ENCODE results near the gene DOCK2. TPM values are rescaled to one million over a fixed set of nuclear protein-coding genes. Genes with fewer than 3 reads are reported as not detected.

Gene DOCK2
- total RNA-seq, 4 donors from 2014 or later: 0.32 to 5.3 (median 2.7) TPM

- DNase-seq: no peak
- in situ Hi-C loops (cut with MboI; ENCODE audit: low sequenced_read_pairs in 4 of 4): no loop called here
- H3K27me3 ChIP-seq: peaks cover 4 to 7% (median 6%) of the 10 kb centered on the region in 3 donors
- no peaks in the 10 kb centered on the region for H3K4me1 ChIP-seq
- no peak overlapping the region for H3K27ac ChIP-seq
- no peaks in the 10 kb centered on the region for H3K36me3 ChIP-seq
- no peaks in the 10 kb centered on the region for H3K9me3 ChIP-seq
- H3K4me3 ChIP-seq: peak overlapping the region in 2 of 4 donors; percentile 13 to 40
- no peak for ATAC-seq
- intact Hi-C loops (cut with DNase I; ENCODE audit: low total_unique reads): no loop called here
- TF ChIP-seq CTCF (IDR thresholded peaks at IDR 0.05 in 4 of 5, conservative IDR thresholded peaks at IDR 0.05 in 1 of 5) (no peak), POLR2A (IDR thresholded peaks at IDR 0.05) (no peak)
Observed at GRCh38 chr5:169637549-169638121, 560 bp downstream of the DOCK2 start.

- Histone ChIP-seq H3K4me1 (no peaks in the 10 kb centered on the region), H3K36me3 (no peaks in the 10 kb centered on the region), H3K27me3 (peaks cover 4 to 7% (median 6%) of the 10 kb centered on the region in 3 donors), H3K27ac (no peak overlapping the region), H3K4me3 (no peak overlapping the region), H3K9me3 (no peaks in the 10 kb centered on the region)
- TF ChIP-seq CTCF (IDR thresholded peaks at IDR 0.05 in 4 of 5, conservative IDR thresholded peaks at IDR 0.05 in 1 of 5) (no peak), POLR2A (IDR thresholded peaks at IDR 0.05) (no peak)
- intact Hi-C loops (cut with DNase I; ENCODE audit: low total_unique reads): no loop called here
- DNase-seq: no peak
- in situ Hi-C loops (cut with MboI; ENCODE audit: low sequenced_read_pairs in 4 of 4): no loop called here
- ATAC-seq: no peak
Observed at GRCh38 chr5:169641253-169641652, 4.2 kb downstream of the DOCK2 start.

GRCh38 chr5:169646856-169647255 lies 9.8 kb downstream of the DOCK2 start:
- no peaks in the 10 kb centered on the region for H3K27me3 ChIP-seq
- no peak overlapping the region for H3K27ac ChIP-seq
- no peaks in the 10 kb centered on the region for H3K36me3 ChIP-seq
- intact Hi-C loops (cut with DNase I; ENCODE audit: low total_unique reads): no loop called here
- H3K4me1 ChIP-seq: no peaks in the 10 kb centered on the region
- H3K4me3 ChIP-seq: no peak overlapping the region
- no peak for DNase-seq
- no peak for ATAC-seq
- TF ChIP-seq POLR2A (IDR thresholded peaks at IDR 0.05) (no peak), CTCF (IDR thresholded peaks at IDR 0.05 in 4 of 5, conservative IDR thresholded peaks at IDR 0.05 in 1 of 5) (no peak)
- H3K9me3 ChIP-seq: no peaks in the 10 kb centered on the region
- in situ Hi-C loops (cut with MboI; ENCODE audit: low sequenced_read_pairs in 4 of 4): no loop called here

GRCh38 chr5:169647566-169647965 lies 10.5 kb downstream of the DOCK2 start:
- intact Hi-C loops (cut with DNase I; ENCODE audit: low total_unique reads): no loop called here
- DNase-seq (no peak), ATAC-seq (no peak)
- Histone ChIP-seq H3K27ac (no peak overlapping the region), H3K4me3 (no peak overlapping the region), H3K36me3 (no peaks in the 10 kb centered on the region), H3K4me1 (no peaks in the 10 kb centered on the region), H3K27me3 (no peaks in the 10 kb centered on the region), H3K9me3 (no peaks in the 10 kb centered on the region)
- in situ Hi-C loops (cut with MboI; ENCODE audit: low sequenced_read_pairs in 4 of 4): no loop called here
- TF ChIP-seq POLR2A (IDR thresholded peaks at IDR 0.05) (no peak), CTCF (IDR thresholded peaks at IDR 0.05 in 4 of 5, conservative IDR thresholded peaks at IDR 0.05 in 1 of 5) (no peak)
